ENCODE measurements around the gene DPP4.

- no peak for TF ChIP-seq POLR2AphosphoS5 (IDR thresholded peaks at IDR 0.05)
- no peak for TF ChIP-seq POLR2A (IDR thresholded peaks at IDR 0.05)
- no peak for TF ChIP-seq EP300 (IDR thresholded peaks at IDR 0.05)
Observed at GRCh38 chr2:161954103-161954502, 119.9 kb downstream of the DPP4 start.
